ENCODE measurements around the gene IL26.

GRCh38 chr12:68259318-68259940, 33.8 kb upstream of the IL26 start:
- no peak for TF ChIP-seq CTCF (IDR thresholded peaks at IDR 0.05; ENCODE audit: extremely low read depth in 1 of 2, insufficient read depth in 1 of 2, low read depth in 1 of 2, low read length in 2 of 2)
- no peak for TF ChIP-seq MAX (IDR thresholded peaks at IDR 0.05; ENCODE audit: insufficient read depth, insufficient read length)
- TF ChIP-seq POLR2A (IDR thresholded peaks at IDR 0.05; ENCODE audit: low read depth, low read length), result no peak
- no peak for TF ChIP-seq EZH2 (IDR thresholded peaks at IDR 0.05; ENCODE audit: borderline replicate concordance, low read depth, low read length, severe bottlenecking)
- no peak for TF ChIP-seq GATA2 (IDR thresholded peaks at IDR 0.05; ENCODE audit: insufficient read depth, insufficient read length, low read depth, low read length)
- no peak for TF ChIP-seq MYC (IDR thresholded peaks at IDR 0.05; ENCODE audit: low read depth, low read length)
- no peak for TF ChIP-seq JUN (IDR thresholded peaks at IDR 0.05; ENCODE audit: borderline replicate concordance, insufficient read depth, insufficient read length, low read depth)
- peak; percentile 83 for TF ChIP-seq FOS (IDR thresholded peaks at IDR 0.05; ENCODE audit: borderline replicate concordance, insufficient read depth, low read length)
- TF ChIP-seq POLR2AphosphoS5 (IDR thresholded peaks at IDR 0.05; ENCODE audit: insufficient read depth, low read depth, low read length), result no peak
